Measurements from ENCODE around the gene ERRFI1.
"Not testable (repeated sequence)": the region's sequence is repeated elsewhere in the genome, so short reads cannot be mapped to it uniquely, and the experiment has no call there.

The ERRFI1 gene

DNA sequence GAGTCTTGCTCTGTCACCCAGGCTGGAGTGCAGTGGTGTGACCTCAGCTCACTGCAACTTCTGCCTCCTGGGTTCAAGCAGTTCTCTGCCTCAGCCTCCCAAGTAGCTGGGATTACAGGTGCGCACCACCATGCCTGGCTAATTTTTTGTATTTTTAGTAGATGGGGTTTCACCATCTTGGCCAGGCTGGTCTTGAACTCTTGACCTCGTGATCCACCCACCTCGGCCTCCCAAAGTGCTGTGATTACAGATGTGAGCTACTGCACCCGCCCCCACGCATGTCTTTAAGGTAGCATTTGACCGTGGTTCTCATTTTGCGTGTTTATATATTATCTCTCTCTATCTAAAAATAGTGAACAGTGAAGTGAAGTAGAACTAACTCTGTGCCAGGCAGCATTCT lies 62.3 kb downstream of the ERRFI1 start:
- DNase-seq = not testable (repeated sequence)

DNA sequence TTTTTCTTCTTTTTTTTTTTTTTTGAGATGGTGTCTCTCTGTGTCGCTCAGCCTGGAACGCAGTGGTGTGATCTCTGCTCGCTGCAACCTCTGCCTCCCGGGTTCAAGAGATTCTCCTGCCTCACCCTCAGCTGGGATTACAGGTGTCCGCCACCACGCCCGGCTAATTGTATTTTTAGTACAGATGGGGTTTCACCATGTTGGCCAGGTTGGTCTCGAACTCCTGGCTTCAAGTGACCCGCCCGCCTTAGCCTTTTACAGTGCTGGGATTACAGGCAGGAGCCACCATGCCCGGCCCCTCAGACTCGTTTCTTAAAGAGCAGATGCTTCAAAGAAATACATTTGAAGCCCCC lies 62.8 kb downstream of the ERRFI1 start:
- DNase-seq = not testable (repeated sequence)

DNA sequence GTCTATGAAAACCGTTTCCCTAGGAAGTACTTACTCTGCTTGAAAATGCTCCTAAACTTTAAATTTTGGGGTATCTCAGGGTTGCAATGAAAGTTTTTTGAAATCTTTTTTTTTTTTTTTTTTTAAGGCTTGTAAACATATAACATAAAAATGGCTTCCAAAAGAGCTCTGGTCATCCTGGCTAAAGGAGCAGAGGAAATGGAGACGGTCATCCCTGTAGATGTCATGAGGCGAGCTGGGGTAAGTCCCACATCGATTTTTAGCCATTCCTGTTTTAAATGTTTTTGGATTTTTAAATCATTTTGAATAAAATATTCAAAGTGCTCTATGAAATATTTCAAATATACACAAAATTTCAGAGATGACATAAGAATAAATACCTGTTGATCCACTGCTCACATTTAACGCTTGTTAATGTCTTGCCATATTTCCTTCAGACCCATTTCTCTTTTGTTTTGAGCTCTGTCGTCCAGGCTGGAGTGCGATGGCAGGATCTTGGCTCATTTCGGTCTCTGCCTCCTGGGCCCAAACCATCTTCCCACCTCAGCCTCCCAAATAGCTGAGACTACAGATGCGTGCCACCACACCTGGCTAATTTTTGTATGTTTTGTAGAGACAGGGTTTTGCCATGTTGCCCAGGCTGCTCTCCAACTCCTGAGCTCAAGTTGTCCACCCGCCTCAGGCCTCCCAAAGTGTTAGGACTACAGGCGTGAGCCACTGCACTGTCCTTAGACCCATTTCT lies 63.3 kb downstream of the ERRFI1 start:
- DNase-seq = no peak

GRCh38 chr1:7962014-7962335 lies 64.1 kb downstream of the ERRFI1 start:
- no peak for DNase-seq

Data from RPMI8226 (cell line).